Measurements from ENCODE around the gene ADTRP. TPM values are rescaled to one million over a fixed set of nuclear protein-coding genes. Genes with fewer than 3 reads are reported as not detected.

Gene ADTRP
- total RNA-seq, 2 experiments from 2014 or later, result 24.1 to 26.1 TPM

- H3K27me3 Mint-ChIP-seq, result peaks cover 6% of the 10 kb centered on the region
- POLR2A ChIA-PET, result interaction anchor here (1.3 kb wide), 1 partner anchor 59 kb away, joined by 4 read pairs; no protein-coding TSS in a partner anchor
- CTCF ChIA-PET, result no interaction called here
- H3K36me3 Mint-ChIP-seq, result no peaks in the 10 kb centered on the region
- no peak overlapping the region for H3K4me3 Mint-ChIP-seq
- no peaks in the 10 kb centered on the region for H3K9me3 Mint-ChIP-seq
- H3K27ac Mint-ChIP-seq, result no peak overlapping the region
- peaks cover 33% of the 10 kb centered on the region for H3K4me1 Mint-ChIP-seq (ENCODE audit: low read depth)
- no peak for DNase-seq
- intact Hi-C loops (cut with micrococcal nuclease), result no loop called here
Measured at GRCh38 chr6:11770546-11771466, 7.8 kb downstream of the ADTRP start.

GRCh38 chr6:11769811-11770545 is 8.6 kb downstream of the ADTRP start:
- peaks cover 7% of the 10 kb centered on the region for H3K27me3 Mint-ChIP-seq
- CTCF ChIA-PET, result no interaction called here
- no peak overlapping the region for H3K4me3 Mint-ChIP-seq
- POLR2A ChIA-PET, result interaction anchor here (1.1 kb wide), 1 partner anchor 39 kb away, joined by 3 read pairs; no protein-coding TSS in a partner anchor
- H3K27ac Mint-ChIP-seq, result no peak overlapping the region
- H3K9me3 Mint-ChIP-seq, result no peaks in the 10 kb centered on the region
- intact Hi-C loops (cut with micrococcal nuclease), result loop anchor here (5.0 kb wide), 1 partner anchor 242 kb away; the partner anchor contains the start of gene HIVEP1
- H3K4me1 Mint-ChIP-seq (ENCODE audit: low read depth), result peaks cover 35% of the 10 kb centered on the region
- no peaks in the 10 kb centered on the region for H3K36me3 Mint-ChIP-seq
- DNase-seq, result no peak

- intact Hi-C loops (cut with micrococcal nuclease), result loop anchor here (5.0 kb wide), 1 partner anchor 243 kb away; the partner anchor contains the start of gene HIVEP1
- DNase-seq, result no peak
- Mint-ChIP-seq H3K4me3 (no peak overlapping the region), H3K36me3 (no peaks in the 10 kb centered on the region), H3K4me1 (ENCODE audit: low read depth) (peaks cover 40% of the 10 kb centered on the region), H3K27ac (no peak overlapping the region), H3K9me3 (no peaks in the 10 kb centered on the region), H3K27me3 (peaks cover 8% of the 10 kb centered on the region)
- CTCF ChIA-PET, result interaction anchor here (1.2 kb wide), 1 partner anchor 60 kb away, joined by 3 read pairs; no protein-coding TSS in a partner anchor
- POLR2A ChIA-PET, result interaction anchor here (1.1 kb wide), 1 partner anchor 39 kb away, joined by 3 read pairs; no protein-coding TSS in a partner anchor
Measured at GRCh38 chr6:11769244-11769643, 9.4 kb downstream of the ADTRP start.

GRCh38 chr6:11767978-11768756 is 10.4 kb downstream of the ADTRP start:
- Mint-ChIP-seq H3K27me3 (peaks cover 8% of the 10 kb centered on the region), H3K4me1 (ENCODE audit: low read depth) (peaks cover 44% of the 10 kb centered on the region), H3K36me3 (no peaks in the 10 kb centered on the region), H3K27ac (peak overlapping the region; percentile 64), H3K4me3 (no peak overlapping the region), H3K9me3 (no peaks in the 10 kb centered on the region)
- ChIA-PET CTCF (interaction anchor here (1.0 to 1.5 kb wide), 3 partner anchors 18 to 59 kb away, joined by 3 to 4 read pairs (median 3); no protein-coding TSS in a partner anchor), POLR2A (interaction anchor here (0.9 to 2.1 kb wide), 3 partner anchors 18 to 57 kb away, joined by 3 to 7 read pairs (median 6); no protein-coding TSS in a partner anchor)
- DNase-seq, result no peak
- intact Hi-C loops (cut with micrococcal nuclease), result loop anchor here (2.0 to 5.0 kb wide), 3 partner anchors 17 to 244 kb away; partner anchors contain the start of gene HIVEP1

- Mint-ChIP-seq H3K4me1 (ENCODE audit: low read depth) (peaks cover 39% of the 10 kb centered on the region), H3K36me3 (no peaks in the 10 kb centered on the region), H3K9me3 (no peaks in the 10 kb centered on the region), H3K27me3 (peaks cover 8% of the 10 kb centered on the region), H3K4me3 (no peak overlapping the region), H3K27ac (peak overlapping the region; percentile 64)
- DNase-seq, result no peak
- ChIA-PET CTCF (interaction anchor here (1.0 to 1.5 kb wide), 3 partner anchors 19 to 56 kb away, joined by 3 to 4 read pairs (median 4); no protein-coding TSS in a partner anchor), POLR2A (interaction anchor here (0.9 to 2.1 kb wide), 3 partner anchors 18 to 56 kb away, joined by 3 to 7 read pairs (median 6); no protein-coding TSS in a partner anchor)
- intact Hi-C loops (cut with micrococcal nuclease), result loop anchor here (2.0 to 5.0 kb wide), 3 partner anchors 17 to 245 kb away; partner anchors contain the start of gene HIVEP1
Measured at GRCh38 chr6:11767458-11767857, 11.1 kb downstream of the ADTRP start.

GRCh38 chr6:11766589-11767450 is 11.8 kb downstream of the ADTRP start:
- no peaks in the 10 kb centered on the region for H3K9me3 Mint-ChIP-seq
- H3K36me3 Mint-ChIP-seq, result no peaks in the 10 kb centered on the region
- no peak overlapping the region for H3K27ac Mint-ChIP-seq
- intact Hi-C loops (cut with micrococcal nuclease), result loop anchor here (2.0 to 5.0 kb wide), 3 partner anchors 18 to 245 kb away; partner anchors contain the start of gene HIVEP1
- peaks cover 8% of the 10 kb centered on the region for H3K27me3 Mint-ChIP-seq
- ChIA-PET CTCF (interaction anchor here (1.0 to 1.1 kb wide), 2 partner anchors 34 to 55 kb away, joined by 3 to 4 read pairs; no protein-coding TSS in a partner anchor), POLR2A (interaction anchor here (0.9 to 2.1 kb wide), 3 partner anchors 19 to 55 kb away, joined by 3 to 7 read pairs (median 6); no protein-coding TSS in a partner anchor)
- no peak for DNase-seq
- peaks cover 39% of the 10 kb centered on the region for H3K4me1 Mint-ChIP-seq (ENCODE audit: low read depth)
- H3K4me3 Mint-ChIP-seq, result no peak overlapping the region

- Mint-ChIP-seq H3K27me3 (peaks cover 8% of the 10 kb centered on the region), H3K4me1 (ENCODE audit: low read depth) (peaks cover 39% of the 10 kb centered on the region)
- CTCF ChIA-PET, result no interaction called here
Measured at GRCh38 chr6:11766043-11766442, 12.6 kb downstream of the ADTRP start.

GRCh38 chr6:11764250-11764604 is 14.4 kb downstream of the ADTRP start:
- Mint-ChIP-seq H3K27me3 (peaks cover 8% of the 10 kb centered on the region), H3K27ac (no peak overlapping the region), H3K4me1 (ENCODE audit: low read depth) (peaks cover 39% of the 10 kb centered on the region), H3K36me3 (no peaks in the 10 kb centered on the region), H3K9me3 (no peaks in the 10 kb centered on the region), H3K4me3 (no peak overlapping the region)
- no peak for DNase-seq
- intact Hi-C loops (cut with micrococcal nuclease), result loop anchor here (1.0 kb wide), 2 partner anchors 32 to 61 kb away; no protein-coding TSS in a partner anchor
- ChIA-PET CTCF (interaction anchor here (1.5 kb wide), 1 partner anchor 35 kb away, joined by 4 read pairs; no protein-coding TSS in a partner anchor), POLR2A (interaction anchor here (0.6 to 1.9 kb wide), 5 partner anchors 32 to 1538 kb away, joined by 3 to 10 read pairs (median 3); no protein-coding TSS in a partner anchor)

More at GRCh38 chr6:11766043-11766442, 12.6 kb downstream of the ADTRP start:
- POLR2A ChIA-PET, result interaction anchor here (2.1 kb wide), 1 partner anchor 54 kb away, joined by 7 read pairs; no protein-coding TSS in a partner anchor
- Mint-ChIP-seq H3K4me3 (no peak overlapping the region), H3K27ac (no peak overlapping the region), H3K9me3 (no peaks in the 10 kb centered on the region), H3K36me3 (no peaks in the 10 kb centered on the region)
- intact Hi-C loops (cut with micrococcal nuclease), result loop anchor here (2.0 to 5.0 kb wide), 3 partner anchors 19 to 246 kb away; partner anchors contain the start of gene HIVEP1
- DNase-seq, result no peak

GRCh38 chr6:11763460-11764249 is 14.9 kb downstream of the ADTRP start:
- no peaks in the 10 kb centered on the region for H3K36me3 Mint-ChIP-seq
- H3K9me3 Mint-ChIP-seq, result no peaks in the 10 kb centered on the region
- no peak overlapping the region for H3K27ac Mint-ChIP-seq
- H3K4me1 Mint-ChIP-seq (ENCODE audit: low read depth), result peaks cover 34% of the 10 kb centered on the region
- no peak overlapping the region for H3K4me3 Mint-ChIP-seq
- intact Hi-C loops (cut with micrococcal nuclease), result loop anchor here (1.0 kb wide), 2 partner anchors 31 to 62 kb away; no protein-coding TSS in a partner anchor
- DNase-seq, result no peak
- ChIA-PET CTCF (no interaction called here), POLR2A (interaction anchor here (0.6 to 1.9 kb wide), 2 partner anchors 32 to 58 kb away, joined by 4 to 10 read pairs; no protein-coding TSS in a partner anchor)
- peaks cover 6% of the 10 kb centered on the region for H3K27me3 Mint-ChIP-seq

Measured in activated CD4-positive, alpha-beta memory T cell treated with anti-CD3 and anti-CD28 coated beads for 36 hours (primary cell).